Sigmoid colon (tissue), 7 donors: ENCODE results near the gene PARP8. TPM values are rescaled to one million over a fixed set of nuclear protein-coding genes. Genes with fewer than 3 reads are reported as not detected.

Experiments
- DNase-seq: peaks from one replicate; pipeline ENCODE4 v3.0.0-alpha.2; 2019
- H3K27ac ChIP-seq, 4 donors: fragments of 200-600 bp; sonication (generic); one replicate each; pipeline ENCODE4 v1.5.1; 2016 to 2019; ENCODE audit warnings: mild to moderate bottlenecking in 1 of 4
- H3K27me3 ChIP-seq, 3 donors: fragments of 200-600 bp; sonication (generic); one replicate each; pipeline ENCODE4 v1.5.1; 2019; ENCODE audit warnings: mild to moderate bottlenecking in 1 of 3
- H3K36me3 ChIP-seq, 4 donors: fragments of 200-600 bp; sonication (generic); one replicate each; pipeline ENCODE4 v1.5.1; 2016 to 2019
- H3K4me1 ChIP-seq, 4 donors: fragments of 200-600 bp; sonication (generic); one replicate each; pipeline ENCODE4 v1.5.1; 2017 to 2019
- H3K4me3 ChIP-seq, 4 donors: fragments of 200-600 bp; sonication (generic); one replicate each; pipeline ENCODE4 v1.5.1; 2017 to 2019; ENCODE audit warnings: mild to moderate bottlenecking in 2 of 4, moderate library complexity in 1 of 4
- H3K9me3 ChIP-seq, 4 donors: fragments of 200-600 bp in 3 of 4; sonication (generic) in 3 of 4; one replicate each; pipeline versions ENCODE4 v1.5.1 to v1.6.1; 2013 to 2019
- CTCF ChIP-seq, 4 experiments: fragments of 450-650 bp in 3 of 4; fragments of 200-600 bp in 1 of 4; IDR thresholded peaks; one replicate each; pipeline ENCODE4 v1.5.1; 2016 to 2019; ENCODE audit warnings: antibody characterized with exemption in 4 of 4, mild to moderate bottlenecking in 3 of 4, moderate library complexity in 2 of 4
- EP300 ChIP-seq, 4 donors: sonication (generic); formaldehyde crosslinking; IDR thresholded peaks; one replicate each; pipeline ENCODE4 v1.6.1; 2017; ENCODE audit warnings: antibody characterized with exemption in 4 of 4
- POLR2A ChIP-seq, 2 donors: fragments of 450-650 bp; IDR thresholded peaks; one replicate each; pipeline ENCODE4 v1.6.1; 2016; ENCODE audit warnings: antibody characterized with exemption in 2 of 2, mild to moderate bottlenecking in 2 of 2, moderate library complexity in 2 of 2
- POLR2AphosphoS5 ChIP-seq, 4 donors: sonication (generic); formaldehyde crosslinking; IDR thresholded peaks; one replicate each; pipeline ENCODE4 v1.6.1; 2017; ENCODE audit warnings: antibody characterized with exemption in 4 of 4
- WGBS, 2 donors: extraction: QIAGEN DNeasy Blood & Tissue Kit; methylation state at CpG; one replicate each; pipeline ENCODE4 v1.1.7; 2013; 5-methylcytosine and 5-hydroxymethylcytosine counted together
- intact Hi-C: fragments of 100-400 bp; cut with DNase I; formaldehyde crosslinking; loops from one replicate; pipeline ENCODE4 v1.15.1; 2023
- polyA plus RNA-seq, 3 donors: library from polyadenylated mRNA; stranded (reverse); fragments of 200-250 nt; gene quantifications; one replicate each; pipeline ENCODE4 v1.2.3, GENCODE V29; 2013
- total RNA-seq, 4 donors: library from RNA; depleted of rRNA; stranded (reverse); fragments of >200 nt; gene quantifications; one replicate each; pipeline ENCODE4 v1.1.0, GENCODE V29; 2016
- donor health status: healthy with polysubstance abuse.
- donor health status: Bipolar disorder and iron deficiency.
- donor health status: healthy.

Gene PARP8
- total and polyA plus RNA-seq, 7 donors = 1.8 to 26.9 (median 13.3) TPM

DNA sequence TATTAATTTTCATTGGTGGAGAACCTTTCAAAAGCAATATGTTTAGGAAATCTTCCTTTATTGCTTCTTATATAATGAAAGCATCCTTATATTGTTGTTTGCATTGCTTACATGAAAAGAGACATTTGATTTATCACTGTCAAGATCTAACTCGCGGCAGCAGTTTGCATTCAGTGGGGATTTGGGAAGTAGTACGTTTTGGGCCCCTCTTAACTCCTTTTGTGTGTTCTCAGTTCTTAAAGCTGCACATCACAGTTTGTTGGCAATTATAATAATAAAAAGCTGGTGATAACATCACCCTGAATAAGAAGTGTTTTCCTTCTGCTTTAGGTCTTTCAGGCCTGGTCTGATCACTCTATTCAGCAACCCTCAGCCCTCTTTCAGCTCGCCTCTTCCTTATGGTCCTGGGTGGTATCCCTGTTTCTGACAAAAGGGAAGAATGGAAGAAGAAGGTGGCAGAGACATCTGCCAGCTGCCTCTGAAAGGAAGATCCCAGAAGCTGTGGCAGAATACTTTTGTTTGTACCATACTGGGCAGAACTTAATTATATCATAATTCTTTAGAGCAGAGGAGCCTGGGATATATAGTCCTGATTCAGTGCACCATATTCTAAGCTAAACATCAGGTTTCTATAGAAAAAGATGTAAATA lies 53.7 kb downstream of the PARP8 start:
- no peak for TF ChIP-seq EP300 (IDR thresholded peaks at IDR 0.05)
- no peak for TF ChIP-seq CTCF (IDR thresholded peaks at IDR 0.05)
- no peak for TF ChIP-seq POLR2AphosphoS5 (IDR thresholded peaks at IDR 0.05)
- no peak for TF ChIP-seq POLR2A (IDR thresholded peaks at IDR 0.05)
- Histone ChIP-seq H3K27ac (no peak overlapping the region), H3K36me3 (no peaks in the 10 kb centered on the region), H3K27me3 (no peaks in the 10 kb centered on the region), H3K4me3 (no peak overlapping the region), H3K9me3 (no peaks in the 10 kb centered on the region), H3K4me1 (peaks cover 0 to 4% (median 0%) of the 10 kb centered on the region in 4 donors)
- intact Hi-C loops = no loop called here
- no peak for DNase-seq
- WGBS, 2 donors = 59 to 80% methylated on average over 4 of the region's 4 CpGs

DNA sequence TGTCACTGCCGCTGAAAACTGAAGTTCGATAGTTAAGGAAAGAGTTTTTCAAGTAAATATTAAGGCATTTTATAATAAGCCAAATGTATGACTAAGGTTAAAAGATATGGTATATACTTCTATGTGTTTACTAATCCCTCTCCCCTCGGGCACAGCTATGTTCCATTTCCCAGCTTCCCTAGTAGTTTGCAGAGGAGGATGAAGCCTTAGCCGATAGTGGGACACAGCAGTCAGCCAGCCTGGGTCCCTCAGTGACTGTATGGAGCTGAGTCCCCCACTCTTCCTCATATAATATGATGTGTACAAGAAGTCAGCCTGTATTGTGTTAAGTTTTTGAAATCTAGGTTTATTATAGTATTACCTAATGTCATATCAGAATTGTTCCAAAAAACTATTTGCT lies 55.8 kb downstream of the PARP8 start:
- H3K9me3 ChIP-seq = no peaks in the 10 kb centered on the region
- no peak for TF ChIP-seq EP300 (IDR thresholded peaks at IDR 0.05)
- TF ChIP-seq POLR2A (IDR thresholded peaks at IDR 0.05) = no peak
- TF ChIP-seq POLR2AphosphoS5 (IDR thresholded peaks at IDR 0.05) = no peak
- TF ChIP-seq CTCF (IDR thresholded peaks at IDR 0.05) = no peak
- no peak overlapping the region for H3K4me3 ChIP-seq
- H3K36me3 ChIP-seq = no peaks in the 10 kb centered on the region
- WGBS, 2 donors = 86 to 92% methylated on average over 4 of the region's 4 CpGs
- H3K27ac ChIP-seq = no peak overlapping the region
- H3K4me1 ChIP-seq = peaks cover 0 to 15% (median 4%) of the 10 kb centered on the region in 4 donors
- no peaks in the 10 kb centered on the region for H3K27me3 ChIP-seq
- intact Hi-C loops = no loop called here
- DNase-seq = no peak

- Histone ChIP-seq H3K4me3 (no peak overlapping the region), H3K36me3 (no peaks in the 10 kb centered on the region), H3K9me3 (no peaks in the 10 kb centered on the region), H3K4me1 (peaks cover 0 to 15% (median 5%) of the 10 kb centered on the region in 4 donors), H3K27ac (no peak overlapping the region), H3K27me3 (no peaks in the 10 kb centered on the region)
- intact Hi-C loops = no loop called here
- DNase-seq = no peak
- TF ChIP-seq EP300 (IDR thresholded peaks at IDR 0.05) = no peak
- no peak for TF ChIP-seq POLR2AphosphoS5 (IDR thresholded peaks at IDR 0.05)
- no peak for TF ChIP-seq POLR2A (IDR thresholded peaks at IDR 0.05)
- TF ChIP-seq CTCF (IDR thresholded peaks at IDR 0.05) = no peak
These were observed 57.8 kb downstream of the PARP8 start for GRCh38 chr5:50724262-50724661.

DNA sequence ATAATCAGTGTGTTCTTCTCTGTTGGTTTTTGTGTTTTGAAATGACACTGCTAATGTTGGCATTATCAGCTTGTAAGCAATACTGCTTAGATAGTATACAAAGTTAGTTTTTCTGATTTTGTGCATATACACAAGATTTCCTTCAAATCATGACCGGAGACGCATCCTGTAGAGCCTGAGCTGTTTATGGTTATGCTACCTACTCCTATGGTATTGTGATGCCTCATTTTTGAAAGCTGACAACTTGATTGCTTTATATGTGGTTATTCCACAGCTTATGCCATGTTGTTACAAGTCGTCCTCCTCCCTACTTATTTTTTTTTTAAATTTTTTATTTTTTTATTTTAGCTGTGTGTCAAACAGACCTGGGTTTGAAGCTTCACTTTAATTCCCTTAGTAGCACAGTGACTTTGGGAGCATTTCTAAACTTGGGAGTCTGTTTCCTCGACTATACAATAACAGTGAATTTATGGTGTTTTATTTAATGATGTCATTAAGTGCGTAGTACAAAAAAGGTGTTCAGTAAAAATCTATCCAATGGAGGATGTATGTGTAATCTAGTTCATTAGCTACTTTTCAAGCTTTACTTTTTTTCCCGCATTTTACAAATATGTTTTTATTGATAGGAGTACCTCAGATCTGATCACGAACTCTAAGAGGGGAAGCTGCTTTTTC lies 59.5 kb downstream of the PARP8 start:
- Histone ChIP-seq H3K36me3 (no peaks in the 10 kb centered on the region), H3K4me1 (peaks cover 0 to 15% (median 5%) of the 10 kb centered on the region in 4 donors), H3K4me3 (no peak overlapping the region), H3K9me3 (no peaks in the 10 kb centered on the region), H3K27ac (no peak overlapping the region), H3K27me3 (no peaks in the 10 kb centered on the region)
- WGBS, 2 donors = 83 to 87% methylated on average over 7 of the region's 7 CpGs
- intact Hi-C loops = no loop called here
- no peak for TF ChIP-seq POLR2A (IDR thresholded peaks at IDR 0.05)
- TF ChIP-seq CTCF (IDR thresholded peaks at IDR 0.05) = no peak
- no peak for TF ChIP-seq EP300 (IDR thresholded peaks at IDR 0.05)
- TF ChIP-seq POLR2AphosphoS5 (IDR thresholded peaks at IDR 0.05) = no peak
- DNase-seq = no peak
